Caco-2 (cell line): ENCODE data around the gene DUSP12. TPM values are rescaled to one million over a fixed set of nuclear protein-coding genes. Genes with fewer than 3 reads are reported as not detected.

Experiments used
- BruUV-seq: library from RNA; stranded (reverse); fragments of 400-500 nt; replicated peaks from 2 replicates; lab custom pipeline; 2021; lab: Mats Ljungman, UMichigan
- CTCF ChIA-PET: fragments of 300-600 bp; sonication (Branson Sonifier 250); formaldehyde crosslinking; loops from one replicate; lab custom pipeline; 2022; ENCODE audit warnings: antibody characterized with exemption; lab: Charles Lee
- POLR2A ChIA-PET: fragments of 300-600 bp; sonication (Branson Sonifier 250); formaldehyde crosslinking; loops from one replicate; lab custom pipeline; 2022; ENCODE audit warnings: antibody characterized with exemption; lab: Charles Lee
- DNase-seq, 2 experiments: peaks; one replicate each; pipeline versions ENCODE4 v3.0.0 to v3.0.0-alpha.2; 2020 to 2022
- H3K27me3 ChIP-seq: replicated peaks from 2 replicates; pipeline ENCODE4 v1.6.0; 2011; ENCODE audit warnings: low read length; ENCODE audit not compliant: control insufficient read depth, insufficient read depth
- H3K36me3 ChIP-seq: 2 replicates; pipeline ENCODE4 v1.5.1; 2011; ENCODE audit warnings: low read length; ENCODE audit not compliant: control insufficient read depth, insufficient read depth
- H3K4me1 ChIP-seq: fragments of 250-450 bp; sonication (Bioruptor Pico); 2 replicates; pipeline ENCODE4 v1.5.1; 2020; ENCODE audit warnings: mild to moderate bottlenecking
- H3K4me3 ChIP-seq: 2 replicates; pipeline ENCODE4 v1.5.1; 2011; ENCODE audit warnings: low read depth, mild to moderate bottlenecking, control low read depth, low read length
- H3K9me3 ChIP-seq: fragments of 250-450 bp; sonication (Bioruptor Pico); 2 replicates; pipeline ENCODE4 v1.5.1; 2020; ENCODE audit warnings: mild to moderate bottlenecking, moderate library complexity
- H3K27ac Mint-ChIP-seq: one replicate; pipeline ENCODE4 v1.8.0; 2022; ENCODE audit warnings: mixed read lengths; ENCODE audit not compliant: unreplicated experiment
- H3K27me3 Mint-ChIP-seq: one replicate; pipeline ENCODE4 v1.8.0; 2022; ENCODE audit warnings: mixed read lengths; ENCODE audit not compliant: insufficient read depth, unreplicated experiment
- H3K36me3 Mint-ChIP-seq: one replicate; pipeline ENCODE4 v1.8.0; 2022; ENCODE audit warnings: mild to moderate bottlenecking, mixed read lengths; ENCODE audit not compliant: insufficient read depth, unreplicated experiment
- H3K4me1 Mint-ChIP-seq: one replicate; pipeline ENCODE4 v1.8.0; 2022; ENCODE audit warnings: low read depth, mixed read lengths; ENCODE audit not compliant: unreplicated experiment
- H3K4me3 Mint-ChIP-seq: one replicate; pipeline ENCODE4 v1.8.0; 2022; ENCODE audit warnings: mild to moderate bottlenecking, moderate library complexity, mixed read lengths; ENCODE audit not compliant: unreplicated experiment
- H3K9me3 Mint-ChIP-seq: one replicate; pipeline ENCODE4 v1.8.0; 2022; ENCODE audit warnings: mixed read lengths; ENCODE audit not compliant: unreplicated experiment
- intact Hi-C: fragments of 100-400 bp; cut with micrococcal nuclease; formaldehyde crosslinking; loops from one replicate; pipeline ENCODE4 v1.10.0; 2022; ENCODE audit not compliant: unreplicated experiment
- total RNA-seq: library from RNA; stranded (reverse); gene quantifications from 2 replicates; pipeline ENCODE4 v1.2.3, GENCODE V29; 2022
- TF ChIP-seq, protein P1 (sequence below), 2 experiments: fragments of 200-600 bp in 1 of 2; IDR thresholded peaks; 1 replicate in 1 of 2; 2 replicates in 1 of 2; pipeline versions ENCODE4 v1.5.1 to v1.8.0; 2011 to 2022; ENCODE audit warnings: antibody characterized with exemption in 1 of 2, control low read depth in 1 of 2, inconsistent platforms in 1 of 2, low read depth in 1 of 2, low read length in 1 of 2, mild to moderate bottlenecking in 1 of 2, moderate library complexity in 1 of 2; ENCODE audit not compliant: insufficient read depth in 1 of 2, severe bottlenecking in 1 of 2, unreplicated experiment in 1 of 2

Gene DUSP12
- total RNA-seq, 1 experiment from 2014 or later: 54.9 TPM

DNA sequence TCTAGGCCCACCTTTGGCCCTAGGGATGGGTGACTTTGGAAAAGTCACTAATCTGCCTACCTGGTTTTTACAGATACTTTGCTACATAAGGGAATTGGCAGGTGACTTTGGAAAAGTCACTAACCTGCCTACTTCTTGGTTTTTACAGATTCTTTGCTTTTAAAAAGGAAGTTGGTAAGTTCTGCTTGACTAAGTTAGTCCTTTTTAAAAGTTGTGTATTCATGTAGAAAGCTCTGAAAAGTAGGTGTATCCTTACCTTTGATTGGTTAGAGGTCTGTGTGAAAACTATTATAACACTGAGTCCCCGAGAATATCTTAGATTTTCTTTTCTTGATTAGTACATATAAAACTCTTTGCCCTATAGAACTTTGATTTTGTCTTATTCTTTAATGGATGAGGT lies 28.9 kb downstream of the DUSP12 start:
- Mint-ChIP-seq H3K36me3 (no peaks in the 10 kb centered on the region), H3K27ac (no peak overlapping the region), H3K4me3 (no peak overlapping the region), H3K27me3 (no peaks in the 10 kb centered on the region), H3K4me1 (no peaks in the 10 kb centered on the region), H3K9me3 (no peaks in the 10 kb centered on the region)
- Histone ChIP-seq H3K4me1 (no peaks in the 10 kb centered on the region), H3K9me3 (no peaks in the 10 kb centered on the region), H3K4me3 (no peak overlapping the region), H3K27me3 (no peaks in the 10 kb centered on the region), H3K36me3 (no peaks in the 10 kb centered on the region)
- TF ChIP-seq, protein P1, sequence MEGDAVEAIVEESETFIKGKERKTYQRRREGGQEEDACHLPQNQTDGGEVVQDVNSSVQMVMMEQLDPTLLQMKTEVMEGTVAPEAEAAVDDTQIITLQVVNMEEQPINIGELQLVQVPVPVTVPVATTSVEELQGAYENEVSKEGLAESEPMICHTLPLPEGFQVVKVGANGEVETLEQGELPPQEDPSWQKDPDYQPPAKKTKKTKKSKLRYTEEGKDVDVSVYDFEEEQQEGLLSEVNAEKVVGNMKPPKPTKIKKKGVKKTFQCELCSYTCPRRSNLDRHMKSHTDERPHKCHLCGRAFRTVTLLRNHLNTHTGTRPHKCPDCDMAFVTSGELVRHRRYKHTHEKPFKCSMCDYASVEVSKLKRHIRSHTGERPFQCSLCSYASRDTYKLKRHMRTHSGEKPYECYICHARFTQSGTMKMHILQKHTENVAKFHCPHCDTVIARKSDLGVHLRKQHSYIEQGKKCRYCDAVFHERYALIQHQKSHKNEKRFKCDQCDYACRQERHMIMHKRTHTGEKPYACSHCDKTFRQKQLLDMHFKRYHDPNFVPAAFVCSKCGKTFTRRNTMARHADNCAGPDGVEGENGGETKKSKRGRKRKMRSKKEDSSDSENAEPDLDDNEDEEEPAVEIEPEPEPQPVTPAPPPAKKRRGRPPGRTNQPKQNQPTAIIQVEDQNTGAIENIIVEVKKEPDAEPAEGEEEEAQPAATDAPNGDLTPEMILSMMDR (IDR thresholded peaks at IDR 0.05; ENCODE audit: insufficient read depth in 1 of 2, low read depth in 1 of 2, low read length in 1 of 2, severe bottlenecking in 1 of 2, unreplicated experiment in 1 of 2): no peak
- no peak for DNase-seq
- ChIA-PET POLR2A (no interaction called here), CTCF (no interaction called here)
- no TSS peak for BruUV-seq
- intact Hi-C loops: no loop called here

DNA sequence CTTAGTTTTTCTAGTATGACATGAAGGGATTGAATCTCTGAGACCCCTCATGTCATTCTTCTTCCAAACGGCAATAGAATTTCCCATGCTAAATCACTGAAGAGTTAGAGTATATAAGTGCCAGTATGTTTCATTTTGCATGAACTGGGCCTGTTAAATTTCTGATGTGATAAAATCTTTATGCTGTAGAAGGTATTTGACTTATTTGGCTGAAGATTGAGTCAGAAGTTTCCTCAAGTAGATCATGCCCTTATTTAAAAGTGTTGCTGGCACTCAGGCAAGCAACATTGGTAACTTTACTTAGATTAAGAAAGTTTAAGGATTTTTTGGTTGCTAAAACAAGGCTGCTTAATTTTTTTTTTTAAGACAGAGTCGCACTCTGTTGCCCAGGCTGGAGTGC lies 29.8 kb downstream of the DUSP12 start:
- H3K27ac Mint-ChIP-seq: no peak overlapping the region
- POLR2A ChIA-PET: no interaction called here
- DNase-seq: no peak
- Histone ChIP-seq H3K4me3 (no peak overlapping the region), H3K4me1 (no peaks in the 10 kb centered on the region), H3K27me3 (no peaks in the 10 kb centered on the region), H3K9me3 (no peaks in the 10 kb centered on the region), H3K36me3 (no peaks in the 10 kb centered on the region)
- no TSS peak for BruUV-seq
- H3K36me3 Mint-ChIP-seq: no peaks in the 10 kb centered on the region
- no peaks in the 10 kb centered on the region for H3K9me3 Mint-ChIP-seq
- no peaks in the 10 kb centered on the region for H3K27me3 Mint-ChIP-seq
- intact Hi-C loops: no loop called here
- H3K4me1 Mint-ChIP-seq: no peaks in the 10 kb centered on the region
- no peak overlapping the region for H3K4me3 Mint-ChIP-seq
- TF ChIP-seq, protein P1 (IDR thresholded peaks at IDR 0.05; ENCODE audit: insufficient read depth in 1 of 2, low read depth in 1 of 2, low read length in 1 of 2, severe bottlenecking in 1 of 2, unreplicated experiment in 1 of 2): no peak
- CTCF ChIA-PET: no interaction called here

DNA sequence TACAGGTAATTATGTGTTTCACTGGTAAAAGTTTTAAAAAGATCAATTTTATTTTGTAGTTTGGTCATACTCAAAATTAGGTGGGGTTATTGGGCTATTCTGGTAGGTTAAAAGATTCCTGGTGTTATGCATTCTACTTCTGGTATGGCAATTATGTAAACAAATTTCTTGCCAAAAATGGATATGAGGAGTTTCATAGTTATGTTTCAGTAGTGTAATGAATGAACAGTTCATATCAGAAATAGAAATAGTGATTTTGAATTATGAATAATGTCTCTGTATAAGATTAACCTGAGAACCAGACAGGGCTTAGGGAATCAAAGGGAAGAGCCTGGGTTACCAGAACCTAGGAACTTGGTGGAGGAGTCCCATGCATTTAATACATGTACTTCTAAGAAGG lies 32.4 kb downstream of the DUSP12 start:
- no TSS peak for BruUV-seq
- Histone ChIP-seq H3K9me3 (no peaks in the 10 kb centered on the region), H3K4me1 (no peaks in the 10 kb centered on the region), H3K36me3 (no peaks in the 10 kb centered on the region), H3K4me3 (no peak overlapping the region), H3K27me3 (no peaks in the 10 kb centered on the region)
- intact Hi-C loops: no loop called here
- POLR2A ChIA-PET: no interaction called here
- TF ChIP-seq, protein P1 (IDR thresholded peaks at IDR 0.05; ENCODE audit: insufficient read depth in 1 of 2, low read depth in 1 of 2, low read length in 1 of 2, severe bottlenecking in 1 of 2, unreplicated experiment in 1 of 2): no peak
- Mint-ChIP-seq H3K4me3 (no peak overlapping the region), H3K9me3 (no peaks in the 10 kb centered on the region), H3K4me1 (no peaks in the 10 kb centered on the region), H3K27ac (no peak overlapping the region), H3K36me3 (peaks cover 10% of the 10 kb centered on the region), H3K27me3 (no peaks in the 10 kb centered on the region)
- no peak for DNase-seq
- CTCF ChIA-PET: no interaction called here
